SW 1271 (cell line): Measurements from ENCODE around the gene PADI6.
"Not testable (repeated sequence)": the region's sequence is repeated elsewhere in the genome, so short reads cannot be mapped to it uniquely, and the experiment has no call there.

Source experiments
- DNase-seq, 2 experiments: peaks; one replicate each; lab custom pipeline; 2025; lab: John Stamatoyannopoulos, UW

PADI6 gene

DNA sequence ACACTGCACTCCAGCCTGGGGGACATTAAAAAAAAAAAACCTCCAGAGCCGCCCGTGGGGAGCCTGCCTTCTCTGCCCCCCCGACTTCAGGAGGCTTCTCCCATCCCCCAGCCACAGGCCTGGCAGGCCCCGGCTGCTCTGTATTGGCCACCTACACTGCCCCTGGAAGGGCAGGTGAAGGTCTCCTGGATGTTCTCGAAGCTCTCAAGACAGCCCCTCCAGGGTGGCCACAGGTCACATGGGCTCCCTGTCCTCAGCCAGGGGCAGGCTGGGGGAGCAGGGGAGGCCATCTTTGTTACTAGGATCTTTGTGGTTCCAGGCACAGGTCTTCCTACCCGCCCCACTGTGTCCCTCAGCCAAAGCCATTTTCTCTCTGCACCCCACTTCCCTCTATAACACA, 32.8 kb downstream of the PADI6 start:
- DNase-seq = no peak

GRCh38 chr1:17405898-17406759, 34.1 kb downstream of the PADI6 start:
- DNase-seq = peak in 1 of 2 experiments; percentile 40

DNA sequence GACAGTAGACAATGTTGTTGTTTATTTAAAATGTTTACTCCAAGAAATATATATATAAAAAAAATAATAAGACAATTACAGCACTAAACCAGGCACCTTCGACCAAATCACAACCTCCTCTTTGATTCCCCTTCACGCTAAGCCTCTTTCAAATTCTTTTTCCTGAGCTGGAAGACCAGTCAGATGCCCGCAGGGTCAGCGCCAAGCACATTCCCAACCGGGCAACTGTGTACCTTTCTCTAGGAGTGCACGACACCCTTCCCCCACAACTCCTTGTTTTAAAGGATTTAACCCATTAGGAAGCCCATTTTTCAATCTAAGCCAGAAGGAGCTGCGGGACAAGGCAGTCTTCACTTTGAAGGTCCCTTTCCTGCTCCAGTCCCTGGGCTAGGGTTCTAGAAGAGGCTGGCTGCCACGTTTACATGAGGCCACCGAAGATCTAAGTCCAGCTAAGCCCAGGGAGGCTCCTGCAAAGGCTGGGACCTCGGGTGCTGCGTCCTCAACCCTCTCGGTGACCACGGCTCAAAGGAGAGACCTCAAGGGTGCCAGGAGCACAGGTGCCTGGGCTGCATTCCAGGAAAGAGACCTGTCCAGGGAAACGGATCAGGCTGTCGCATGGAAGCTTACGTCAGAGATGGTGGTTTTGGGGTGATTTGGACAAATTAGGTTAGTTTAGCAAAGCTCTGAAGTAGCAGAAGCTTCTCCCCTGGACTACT, 34.9 kb downstream of the PADI6 start:
- DNase-seq = not testable (repeated sequence)

DNA sequence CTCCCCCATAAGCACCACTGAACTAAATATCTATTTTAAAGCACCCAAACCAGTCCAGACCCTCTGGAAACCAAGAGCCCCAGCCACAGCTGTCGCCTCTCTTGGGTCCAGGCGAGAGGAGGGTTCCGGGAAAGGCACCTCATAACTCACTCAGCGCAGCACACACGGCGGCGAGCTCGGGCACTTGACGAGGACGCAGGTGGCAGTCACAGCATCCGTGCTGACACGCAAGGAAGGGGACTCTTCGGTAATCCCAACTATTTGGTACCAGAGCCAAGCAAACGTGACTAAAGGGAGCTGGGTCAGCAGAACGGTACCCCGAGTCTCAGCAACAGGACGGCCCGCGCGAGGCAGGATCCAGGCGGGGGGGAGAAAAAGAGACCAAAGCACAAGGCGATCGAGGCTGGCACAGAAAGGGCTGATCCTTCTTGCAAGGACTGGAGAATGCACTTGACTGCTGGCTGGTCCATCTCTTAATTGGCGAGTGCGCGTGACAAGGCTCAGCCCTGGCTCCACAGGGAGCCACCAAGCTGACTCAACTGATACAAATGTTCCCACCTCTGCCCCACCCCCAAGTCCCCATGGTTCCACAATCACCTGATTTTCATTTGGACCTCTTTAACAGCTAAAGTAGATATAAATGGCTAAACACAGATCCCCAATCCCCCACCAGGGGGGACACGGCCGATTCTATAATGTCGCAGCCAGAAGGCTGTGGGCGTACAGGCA, 36.0 kb downstream of the PADI6 start:
- DNase-seq = not testable (repeated sequence)

DNA sequence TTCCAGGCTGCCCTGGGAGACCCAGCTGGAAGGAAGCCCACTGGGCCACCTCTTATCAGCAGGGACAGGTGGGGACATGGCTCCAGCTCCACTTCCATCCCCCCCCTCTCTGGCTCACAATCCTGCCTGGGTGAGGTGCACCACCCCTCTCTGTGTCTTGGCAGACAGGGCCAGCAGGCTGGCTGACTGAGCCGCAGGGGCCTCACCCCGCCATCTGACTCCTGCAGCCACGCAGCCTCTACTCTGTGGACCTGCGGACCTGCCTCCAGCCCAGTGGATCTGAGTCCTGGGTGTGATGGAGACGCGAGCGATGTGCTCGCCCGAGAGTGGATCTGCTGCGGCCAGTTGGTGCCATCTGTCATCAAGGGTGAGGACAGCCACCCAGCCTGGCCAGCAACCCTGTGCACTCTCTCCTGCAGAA, 37.4 kb downstream of the PADI6 start:
- no peak for DNase-seq

DNA sequence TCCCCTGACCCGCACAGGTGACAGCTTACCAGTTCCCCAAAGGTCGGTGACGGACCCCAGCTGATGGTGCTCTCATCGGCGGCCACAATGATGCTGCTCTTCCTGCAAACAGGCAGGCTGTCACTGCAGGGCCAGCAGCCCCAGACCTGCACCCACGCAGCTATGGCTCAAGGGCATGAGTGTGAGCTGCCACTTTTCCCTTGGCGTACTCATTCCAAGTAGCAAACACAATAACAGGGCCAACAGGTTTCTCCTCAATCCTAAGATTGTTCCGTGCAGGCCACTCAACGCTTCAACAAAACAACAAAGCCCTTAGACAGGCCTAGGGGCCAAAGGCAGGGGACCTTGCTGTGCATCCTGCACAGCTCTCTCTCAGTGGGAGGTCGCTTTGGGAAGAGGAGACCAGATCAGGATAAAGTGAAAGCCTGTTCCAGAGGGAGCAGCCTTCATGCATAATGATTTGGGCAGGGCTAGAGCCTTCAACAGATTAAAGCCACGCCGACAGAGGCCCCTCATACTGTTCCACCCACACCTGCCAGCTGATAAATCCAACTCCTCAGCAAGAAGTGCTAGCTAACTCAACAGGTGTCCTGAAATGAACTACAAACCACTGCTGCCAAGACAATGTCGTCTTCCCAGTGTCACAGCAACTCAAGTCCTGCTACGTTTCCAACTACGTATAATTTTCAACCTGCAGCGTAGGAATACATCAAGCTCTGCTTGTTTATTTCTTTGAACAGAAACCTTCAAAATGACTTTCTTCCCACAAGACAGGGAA, 40.3 kb downstream of the PADI6 start:
- no peak for DNase-seq

- DNase-seq = no peak
Measured at GRCh38 chr1:17414022-17414421, 42.0 kb downstream of the PADI6 start.

DNA sequence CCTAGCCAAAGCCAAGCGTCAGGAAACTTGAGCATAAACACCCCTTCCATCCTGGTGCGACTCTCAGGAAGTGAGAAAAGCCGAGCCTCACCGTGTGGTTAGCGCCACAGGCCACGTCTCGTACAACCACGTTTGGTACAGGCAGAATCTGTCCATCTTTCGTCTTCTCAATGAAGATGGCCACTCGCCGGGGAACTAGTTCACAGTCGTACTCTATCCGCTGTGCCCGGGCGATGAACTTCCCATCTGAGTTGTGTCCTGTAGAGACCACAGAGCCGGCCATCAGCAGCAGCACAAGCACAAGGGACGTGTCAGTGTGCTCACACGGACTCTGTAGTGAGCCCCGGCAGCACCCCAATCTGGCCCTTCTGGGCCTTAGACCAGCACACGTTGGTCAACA, 44.4 kb downstream of the PADI6 start:
- DNase-seq = no peak

DNA sequence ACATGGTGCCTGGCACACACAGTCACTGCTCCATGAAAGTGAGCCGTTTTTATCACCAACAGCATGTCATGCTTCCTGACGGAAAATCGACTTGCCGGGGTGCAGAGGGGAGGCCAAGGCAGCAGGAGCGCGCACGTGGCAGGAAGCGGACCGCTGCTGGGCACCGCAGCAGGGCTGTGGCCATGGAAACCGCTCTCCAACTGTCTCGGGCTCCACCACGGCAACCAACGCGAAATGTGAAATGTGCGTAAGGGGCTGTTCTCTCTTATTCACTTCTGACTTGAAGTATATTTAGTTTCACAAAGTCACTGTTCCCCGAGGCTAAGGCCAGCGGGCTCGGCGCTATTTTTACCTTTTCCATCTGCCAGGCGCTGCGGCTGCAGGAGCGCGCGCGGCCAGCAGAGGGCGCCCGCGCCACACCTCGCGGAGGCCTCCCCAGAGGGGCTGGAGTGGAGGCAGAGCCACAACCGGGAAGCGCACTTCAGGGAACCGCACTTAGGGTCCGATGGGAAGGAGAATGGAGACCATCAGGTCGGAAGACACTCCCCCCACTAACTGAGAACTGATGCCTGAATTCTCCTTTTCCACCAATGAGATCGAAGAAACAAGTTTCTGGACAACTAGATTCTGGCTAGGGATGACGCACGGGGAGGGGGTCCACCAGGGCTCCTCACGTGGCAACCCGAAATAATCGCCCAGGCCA, 47.8 kb downstream of the PADI6 start:
- DNase-seq = no peak

- no peak for DNase-seq
Measured at GRCh38 chr1:17420391-17420918, 48.5 kb downstream of the PADI6 start.

- no peak for DNase-seq
Measured at GRCh38 chr1:17422461-17422860, 50.5 kb downstream of the PADI6 start.

GRCh38 chr1:17423781-17424245, 51.8 kb downstream of the PADI6 start:
- DNase-seq = no peak

DNA sequence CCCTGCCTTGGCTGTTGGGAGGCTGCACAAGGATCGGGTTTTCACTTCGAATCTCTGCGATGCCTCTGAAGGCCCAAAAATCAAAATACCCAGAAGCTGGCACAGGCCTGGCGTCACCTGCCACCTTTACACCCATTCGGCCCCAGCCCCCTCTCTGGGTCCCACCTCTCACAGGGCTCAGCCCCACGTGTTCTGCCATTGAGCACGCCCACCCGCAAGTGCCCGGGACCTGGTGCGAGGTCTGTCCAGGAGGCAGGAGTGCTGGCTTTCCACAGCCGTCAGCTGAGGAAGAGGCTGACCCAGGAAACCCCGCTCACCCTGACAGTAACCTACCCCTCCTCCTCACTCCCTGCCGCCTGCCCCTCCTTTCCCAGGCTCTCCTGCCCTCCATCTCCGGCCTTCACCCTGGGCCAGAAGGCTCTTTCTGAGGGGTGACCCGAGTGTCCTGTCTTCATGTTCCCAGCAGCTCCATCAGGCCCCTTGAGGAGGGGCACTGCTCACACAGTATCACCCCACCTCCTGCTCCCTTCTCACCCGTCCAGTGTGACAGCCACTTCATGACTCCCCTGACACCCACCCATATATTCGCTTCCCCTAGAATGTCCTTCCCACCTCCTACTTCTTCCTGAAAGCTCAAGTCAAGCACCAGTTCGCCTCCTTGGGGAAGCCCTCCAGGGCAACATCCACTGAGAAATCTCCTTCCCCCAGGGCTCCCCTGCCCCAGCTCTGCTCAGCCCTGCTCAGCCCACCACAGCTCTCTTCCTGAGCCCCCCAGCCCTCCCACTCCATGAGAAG, 54.0 kb downstream of the PADI6 start:
- DNase-seq = no peak

- DNase-seq = no peak
Measured at GRCh38 chr1:17427696-17428660, 56.0 kb downstream of the PADI6 start.

- DNase-seq = no peak
Measured at GRCh38 chr1:17429183-17429582, 57.2 kb downstream of the PADI6 start.

- no peak for DNase-seq
Measured at GRCh38 chr1:17432412-17432811, 60.4 kb downstream of the PADI6 start.

DNA sequence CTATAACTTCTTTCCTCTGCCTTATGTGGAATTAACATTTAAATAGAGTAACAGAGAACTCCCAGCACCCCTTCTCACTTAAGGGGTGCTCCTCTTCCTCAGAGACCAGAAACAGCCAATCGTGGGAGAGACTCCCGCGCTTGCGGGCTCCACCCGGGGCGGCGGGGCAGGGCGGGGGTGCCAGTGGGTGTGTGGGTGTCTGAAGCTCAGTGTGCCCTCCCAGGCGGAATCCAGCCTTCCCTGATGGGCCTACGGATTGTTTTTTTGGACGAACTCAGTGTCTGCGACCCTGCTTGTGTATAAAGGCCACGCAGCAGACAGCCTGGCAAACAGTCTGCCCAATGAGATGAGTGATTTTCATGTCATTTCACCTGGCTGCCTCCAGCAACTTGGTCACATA, 61.3 kb downstream of the PADI6 start:
- DNase-seq = no peak

DNA sequence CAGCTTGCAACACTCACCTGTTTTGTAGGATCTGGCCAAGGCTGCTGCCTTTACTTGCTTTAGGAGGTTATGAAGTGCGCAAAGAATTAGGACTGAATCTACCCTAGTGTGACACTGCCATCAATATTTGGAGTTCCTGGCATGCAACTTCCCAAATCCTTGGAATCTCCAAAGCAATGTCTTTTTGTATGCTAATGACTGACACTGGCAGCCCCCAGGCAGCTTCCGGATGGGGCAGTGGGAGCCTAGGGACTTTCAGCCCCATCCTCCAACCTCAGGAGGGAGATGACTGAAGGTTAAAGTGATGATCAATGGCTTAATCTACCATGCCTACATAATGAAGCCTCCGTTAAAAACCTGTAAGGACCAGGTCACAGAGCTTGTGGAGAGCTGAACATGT, 62.0 kb downstream of the PADI6 start:
- no peak for DNase-seq

DNA sequence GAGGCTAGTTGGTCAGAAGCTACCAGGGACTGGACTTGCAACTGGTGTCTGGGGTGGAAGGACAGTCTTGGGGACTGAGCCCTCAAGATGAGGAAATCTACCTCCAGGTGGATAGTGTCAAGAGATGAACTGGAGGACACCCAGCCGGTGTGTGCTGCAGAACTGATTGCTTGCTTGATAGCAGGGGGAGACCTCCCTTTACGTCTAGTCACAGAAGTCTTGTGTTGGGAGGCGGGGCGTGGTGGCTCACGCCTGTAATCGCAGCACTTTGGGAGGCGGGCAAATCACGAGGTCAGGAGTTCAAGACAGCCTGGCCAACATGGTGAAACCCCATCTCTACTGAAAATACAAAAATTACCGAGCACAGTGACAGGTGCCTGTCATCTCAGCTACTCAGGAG, 62.6 kb downstream of the PADI6 start:
- DNase-seq = no peak
